Endothelial cell of hepatic sinusoid (primary cell): ENCODE results near the gene CELA2B.

ENCODE experiments used
- in situ Hi-C: cut with HindIII; loops from 2 replicates; pipeline ENCODE4 v1.10.0; 2017; ENCODE audit warnings: low sequenced_read_pairs

The CELA2B gene

DNA sequence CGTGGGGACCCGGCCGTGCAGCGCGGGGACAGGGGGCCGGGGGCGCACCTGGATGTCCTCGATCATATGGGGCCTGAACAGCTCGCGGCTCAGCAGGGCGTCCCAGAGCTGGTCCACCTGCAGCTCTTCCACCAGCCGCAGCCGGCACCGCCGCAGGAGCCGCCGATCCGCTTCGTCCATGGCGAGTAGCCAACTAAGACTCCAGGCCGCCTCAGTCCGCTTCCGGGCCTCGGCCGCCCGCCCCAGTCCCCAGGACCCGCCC lies 48.0 kb downstream of the CELA2B start, which contains the start of gene CASP9:
Gene CASP9 (minus strand): TSS at position 195 of the 262 bp plus-strand sequence. CDS start 15 bp downstream, at position 180.
- in situ Hi-C loops: no loop called here

DNA sequence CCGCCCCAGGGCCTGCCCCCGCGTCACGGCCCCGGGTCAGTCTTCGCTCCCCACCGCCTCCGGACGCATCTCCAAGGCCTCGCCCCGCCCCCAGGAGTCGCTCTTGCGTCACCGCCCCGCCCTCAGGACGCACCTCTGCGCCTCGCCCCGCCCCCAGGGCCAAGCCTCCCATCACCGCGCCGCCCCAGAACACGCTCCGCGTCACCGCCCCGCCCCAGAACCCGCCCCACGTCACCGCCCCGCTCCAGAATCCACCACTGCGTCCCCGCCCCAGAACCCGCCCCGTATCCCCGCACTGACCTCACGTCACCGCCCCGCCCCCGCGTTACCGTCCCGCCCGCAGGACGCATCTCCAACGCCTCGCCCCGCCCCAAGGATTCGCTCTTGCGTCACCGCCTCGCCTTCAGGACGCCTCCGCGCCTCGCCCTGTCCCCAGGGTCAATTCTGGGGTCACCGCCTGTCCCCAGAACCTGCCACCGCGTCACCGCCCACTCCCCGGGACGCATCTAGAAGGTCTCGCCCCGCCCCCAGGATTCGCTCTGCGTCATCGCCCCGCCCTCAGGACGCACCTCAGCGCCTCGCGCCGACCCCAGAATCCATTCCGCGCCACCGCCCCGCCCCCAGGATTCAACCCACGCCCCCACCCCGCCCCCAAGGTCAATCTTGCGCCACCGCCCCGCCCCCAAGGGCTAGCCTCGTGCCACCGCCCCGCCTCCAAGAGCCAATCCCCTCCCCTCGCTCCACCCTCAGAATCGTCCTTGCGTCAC lies 48.6 kb downstream of the CELA2B start:
- in situ Hi-C loops: no loop called here

DNA sequence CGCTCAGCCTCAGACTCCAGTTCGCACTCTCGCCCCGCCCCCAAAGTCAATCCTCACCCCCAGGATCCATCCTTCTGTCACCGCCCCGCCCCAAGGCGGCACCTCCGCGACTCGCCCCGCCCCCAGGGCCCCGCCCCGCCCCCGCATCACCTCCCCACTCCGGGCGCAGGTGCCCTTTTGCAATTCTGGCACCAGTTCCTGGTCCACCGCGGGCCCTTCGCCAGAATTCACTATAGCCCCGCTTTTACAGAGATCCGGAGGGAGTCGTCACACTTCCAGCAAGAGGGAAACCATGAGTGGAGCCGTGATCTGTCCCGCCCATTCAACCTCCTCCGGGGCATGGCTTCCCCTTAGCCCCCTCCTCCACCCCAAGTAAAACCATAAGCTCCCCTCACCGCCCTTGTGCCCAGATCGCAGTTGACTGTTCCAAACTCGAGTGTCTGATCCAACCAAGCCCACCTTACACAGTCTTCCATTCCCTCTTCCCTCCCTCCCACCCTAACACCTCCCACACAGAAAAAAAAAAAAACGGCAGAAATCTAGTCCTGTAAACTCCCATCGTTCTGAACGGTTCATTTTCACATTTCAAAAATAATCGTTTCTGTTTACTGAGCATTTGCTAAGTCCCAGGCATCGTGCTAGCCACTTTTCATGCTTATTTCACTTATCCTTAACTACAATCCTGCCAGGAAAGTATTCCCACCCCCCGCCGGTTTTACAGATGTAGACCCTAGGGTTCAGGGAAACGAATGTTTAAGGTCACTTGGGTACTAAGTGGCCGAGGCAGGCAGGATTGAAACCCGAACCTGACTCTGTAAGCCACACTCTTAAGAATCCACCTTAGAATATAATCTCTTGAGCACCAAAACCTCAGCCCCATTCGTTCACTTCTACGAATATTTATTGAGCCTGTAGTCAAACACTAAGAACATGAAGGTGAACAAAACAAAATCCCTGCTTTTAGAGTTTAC lies 49.4 kb downstream of the CELA2B start:
- in situ Hi-C loops: no loop called here

DNA sequence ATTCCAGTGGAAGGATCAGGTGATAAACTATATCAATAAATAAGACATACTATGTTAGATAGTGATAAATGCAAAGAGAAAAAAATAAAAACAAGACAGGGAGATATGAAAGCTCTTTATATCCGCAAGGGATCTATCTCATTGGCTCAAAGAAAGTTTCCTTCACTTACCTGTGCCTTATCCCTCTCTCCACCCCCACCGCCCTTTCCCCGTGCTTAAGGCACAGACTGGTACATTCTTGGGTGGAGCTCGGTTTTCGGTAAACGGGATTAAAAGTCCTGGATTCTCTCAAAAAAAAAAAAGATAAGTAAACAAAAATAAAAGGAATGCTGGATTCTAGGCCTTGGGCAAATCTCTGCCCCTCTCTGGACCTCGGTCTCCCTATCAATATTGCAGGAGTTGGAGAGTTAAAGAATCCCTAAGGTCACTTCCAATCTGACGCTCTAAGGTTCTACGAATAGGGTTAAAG lies 50.2 kb downstream of the CELA2B start:
- in situ Hi-C loops: no loop called here

DNA sequence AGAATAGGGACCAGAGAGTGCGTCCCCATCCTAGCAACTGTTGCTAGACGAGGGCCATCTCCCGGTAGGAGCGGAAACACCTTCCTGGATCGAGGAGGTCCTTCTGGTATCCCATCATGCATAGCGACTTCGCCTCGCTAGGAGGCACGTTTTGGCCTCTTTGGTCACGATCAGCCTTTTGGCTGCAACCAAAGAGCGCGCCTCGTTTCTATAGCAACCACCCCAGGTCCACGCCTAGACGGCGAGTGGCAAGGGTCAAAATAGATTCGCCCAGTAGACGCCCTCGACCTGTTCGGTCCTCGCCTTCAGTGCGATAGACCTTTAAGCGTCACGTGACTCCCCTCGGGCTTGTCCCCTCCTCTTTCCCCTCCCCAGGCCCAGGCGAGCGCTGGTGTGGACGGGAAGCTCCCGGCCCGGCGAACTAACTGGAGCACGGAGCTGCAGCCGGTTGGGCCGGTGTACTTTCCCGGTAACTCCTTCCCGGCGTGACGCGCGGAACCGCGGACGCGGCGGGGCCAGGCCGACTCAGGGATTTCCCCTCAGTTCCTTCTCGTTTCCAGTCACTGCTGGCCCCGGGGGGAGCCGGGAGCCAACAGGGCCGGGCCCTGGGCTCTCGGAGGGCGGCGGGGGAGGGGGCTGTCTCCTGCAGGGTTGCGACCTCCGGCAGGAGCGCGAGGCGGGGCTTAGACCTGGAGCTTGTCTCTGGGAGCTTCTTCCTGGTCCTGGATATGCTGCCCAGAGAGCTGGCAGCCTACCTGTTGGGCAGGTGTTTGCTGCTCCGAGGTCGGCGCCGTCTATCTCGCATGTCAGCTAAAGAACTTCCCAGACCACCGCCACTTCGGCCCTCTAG lies 50.8 kb downstream of the CELA2B start, which contains the start of gene DNAJC16:
Gene DNAJC16 (plus strand): TSS at position 359 of the 850 bp plus-strand sequence. CDS start 2,258 bp downstream, outside the sequence.
- in situ Hi-C loops: no loop called here

DNA sequence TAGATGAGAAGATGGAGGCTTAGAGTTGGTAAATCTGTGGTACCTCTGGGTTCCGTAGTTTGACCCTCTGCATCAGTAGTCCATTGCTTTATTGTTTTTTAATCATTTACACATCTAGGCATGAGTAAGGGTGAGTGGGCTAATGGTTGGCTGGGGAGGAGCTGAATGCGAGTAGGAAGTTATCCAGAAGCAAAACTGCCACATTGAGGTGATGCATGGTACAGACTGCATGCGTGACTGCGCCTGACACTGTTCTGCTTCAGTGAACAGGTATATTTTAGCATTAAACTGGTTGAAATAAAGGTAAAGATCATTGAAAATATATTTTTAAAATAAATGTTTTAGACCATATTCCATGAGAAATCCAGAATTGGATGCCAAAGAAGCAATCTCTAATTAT lies 55.1 kb downstream of the CELA2B start:
- in situ Hi-C loops: no loop called here

DNA sequence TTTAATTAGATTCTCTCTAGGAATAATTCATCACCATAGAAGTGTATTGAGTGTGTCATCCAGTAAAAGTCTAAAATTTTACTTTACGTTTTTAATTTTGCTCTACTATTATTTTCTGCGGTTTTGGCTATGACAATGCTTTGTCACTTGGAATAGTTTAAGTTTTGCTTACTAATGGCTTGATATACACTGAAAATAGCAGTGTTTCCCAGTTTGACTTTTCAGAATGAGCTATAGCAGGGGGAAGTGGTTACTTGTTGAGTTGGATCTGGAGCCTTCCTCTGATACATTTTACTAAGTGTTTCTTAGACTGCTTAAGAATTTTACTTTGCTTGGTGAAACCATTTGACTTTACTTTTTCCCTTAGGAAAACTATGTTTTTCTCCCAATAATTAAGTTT lies 55.8 kb downstream of the CELA2B start:
- in situ Hi-C loops: no loop called here

DNA sequence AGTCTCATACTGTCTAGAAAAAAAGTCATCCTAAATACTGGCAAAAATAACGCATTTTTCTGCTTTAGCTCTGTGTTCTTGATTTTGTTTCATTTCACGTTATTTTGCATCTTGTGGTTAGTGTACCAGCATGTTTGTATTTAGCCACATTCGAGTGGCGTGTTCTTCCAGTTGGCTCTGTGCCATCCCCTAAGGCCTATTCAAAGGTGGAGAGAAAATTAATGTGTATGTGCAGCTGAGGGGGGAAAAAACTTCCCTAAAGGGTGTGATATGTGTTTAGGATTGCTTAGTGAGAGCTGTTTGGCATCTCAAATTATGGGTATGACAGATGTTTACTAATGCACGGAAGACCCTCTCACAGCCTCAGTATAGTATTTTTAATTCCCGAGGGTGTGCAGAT lies 62.9 kb downstream of the CELA2B start:
- in situ Hi-C loops: no loop called here

DNA sequence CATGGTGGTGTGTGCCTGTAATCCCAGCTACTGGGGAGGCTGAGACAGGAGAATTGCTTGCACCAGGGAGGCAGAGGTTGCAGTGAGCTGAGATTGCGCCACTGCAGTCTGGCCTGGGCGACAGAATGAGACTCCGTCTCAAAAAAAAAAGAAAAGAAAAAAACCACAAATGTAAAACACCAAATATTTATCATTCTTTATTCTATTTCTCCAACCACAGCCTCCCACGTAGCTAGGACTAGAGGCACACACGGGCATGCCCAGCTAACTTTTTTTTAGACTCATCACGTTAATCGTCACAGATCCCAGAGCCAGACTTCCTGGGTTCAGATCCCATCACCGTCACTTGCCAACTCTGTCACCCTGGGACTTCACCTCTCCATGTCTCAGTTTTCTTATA lies 64.3 kb downstream of the CELA2B start:
- in situ Hi-C loops: no loop called here
